Activated CD4-positive, alpha-beta T cell treated with anti-CD3 and anti-CD28 coated beads, Interleukin-2, Interleukin-4, amounts not matched to agents 100 ng/mL and 50 ng/mL, durations not matched to agents 16 hours and 8 hours (primary cell): Measurements from ENCODE around the gene MEMO1.

ENCODE experiments used
- DNase-seq: peaks from one replicate; pipeline ENCODE4 v3.0.0-alpha.2; 2020; ENCODE audit warnings: low spot score

MEMO1 gene

GRCh38 chr2:31823558-31823957 is 187.2 kb downstream of the MEMO1 start:
- no peak for DNase-seq

DNA sequence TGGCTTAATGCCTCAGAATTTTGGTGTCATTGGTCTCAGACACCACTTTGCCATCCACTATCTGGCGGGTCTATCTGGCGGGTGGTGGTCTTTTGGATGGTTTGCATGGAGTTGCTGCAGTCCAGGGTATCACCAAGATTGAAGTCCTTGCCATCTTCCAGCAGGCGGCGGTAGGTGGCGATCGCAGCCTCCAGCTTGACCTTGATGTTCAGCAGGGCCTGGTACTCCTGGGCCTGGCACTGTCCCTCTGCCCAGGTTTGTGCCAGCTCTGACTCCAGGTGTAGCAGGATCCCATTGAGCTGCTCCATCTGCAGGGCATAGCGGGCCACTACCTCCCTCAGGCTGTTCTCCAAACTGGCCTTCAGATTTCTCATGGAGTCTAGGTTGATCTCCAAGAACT is 188.2 kb downstream of the MEMO1 start:
- DNase-seq: no peak
